ENCODE measurements around the gene PALM. TPM values are rescaled to one million over a fixed set of nuclear protein-coding genes. Genes with fewer than 3 reads are reported as not detected.

Gene PALM
- total RNA-seq, 1 experiment from 2014 or later: 43.7 TPM

DNA sequence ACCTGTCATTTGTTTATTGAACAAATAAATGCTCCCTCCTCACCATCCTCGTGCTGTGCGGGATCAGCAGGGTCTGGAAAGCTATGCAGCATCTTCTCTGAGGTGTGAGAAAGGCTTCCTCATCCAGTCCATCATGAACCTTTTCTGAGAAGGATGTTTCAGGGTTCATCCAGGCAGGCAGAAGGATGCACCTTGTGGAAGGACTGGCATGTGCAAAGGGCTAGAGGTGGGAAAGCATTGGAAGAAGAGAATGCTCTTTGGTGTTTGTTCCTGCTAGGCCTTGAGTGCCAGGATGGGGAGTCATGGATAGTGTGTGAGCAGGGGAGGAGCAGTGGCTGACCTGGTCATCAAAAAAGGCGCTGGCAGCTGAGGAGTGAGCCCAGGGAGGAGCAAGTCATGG is 6.6 kb downstream of the PALM start:
- H3K36me3 ChIP-seq (ENCODE audit: control insufficient read depth in 1 of 2, insufficient read depth in 2 of 2, low read length in 2 of 2): no peaks in the 10 kb centered on the region; a peak in 1 of 4 replicates
- no peak overlapping the region for H3K4me2 ChIP-seq (ENCODE audit: low read length)
- no peaks in the 10 kb centered on the region for H3K9me2 ChIP-seq (ENCODE audit: insufficient read depth)
- no peak overlapping the region for H3K9ac ChIP-seq (ENCODE audit: low read length)
- no peak for ATAC-seq
- no peaks in the 10 kb centered on the region for H3K79me2 ChIP-seq (ENCODE audit: insufficient read depth, low read length)
- H3K4me1 ChIP-seq (ENCODE audit: control insufficient read depth in 1 of 2, insufficient read depth in 2 of 2, low read length in 2 of 2): no peaks in the 10 kb centered on the region
- TF ChIP-seq, protein P1, sequence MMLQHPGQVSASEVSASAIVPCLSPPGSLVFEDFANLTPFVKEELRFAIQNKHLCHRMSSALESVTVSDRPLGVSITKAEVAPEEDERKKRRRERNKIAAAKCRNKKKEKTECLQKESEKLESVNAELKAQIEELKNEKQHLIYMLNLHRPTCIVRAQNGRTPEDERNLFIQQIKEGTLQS (IDR thresholded peaks at IDR 0.05): no peak
- TF ChIP-seq CBX3 (IDR thresholded peaks at IDR 0.05; ENCODE audit: low read depth) (peak; percentile 91; the same call in 1 of the 2 replicates), ZNF274 (IDR thresholded peaks at IDR 0.05; ENCODE audit: low read depth, low read length) (no peak)
- ChIA-PET POLR2A (interaction anchor here (1.5 kb wide), 1 partner anchor 11 kb away, joined by 4 read pairs; no protein-coding TSS in a partner anchor), RAD21 (ENCODE audit: low non-redundant PET in 1 of 2, low total read pairs in 2 of 2, uncharacterized antibody in 2 of 2, unreplicated experiment in 2 of 2) (no interaction called here), CTCF (no interaction called here)
- H3K4me3 ChIP-seq (replicated peaks in 1 of 2; ENCODE audit: low read depth in 1 of 2, low read length in 2 of 2): no peak overlapping the region
- BruUV-seq (replicated peaks): no TSS peak
- no peak overlapping the region for H3K27ac ChIP-seq (ENCODE audit: low read depth, low read length)
- no peaks in the 10 kb centered on the region for H4K20me1 ChIP-seq (ENCODE audit: insufficient read depth)
- intact Hi-C loops (cut with micrococcal nuclease): no loop called here
- no peaks in the 10 kb centered on the region for H3K27me3 ChIP-seq (ENCODE audit: insufficient read depth, low read length)
- peaks cover 0 to 6% of the 10 kb centered on the region in 2 experiments; a peak in 1 of 4 replicates for H3K9me3 ChIP-seq (ENCODE audit: control insufficient read depth in 1 of 2, insufficient read depth in 1 of 2, low read depth in 1 of 2, low read length in 2 of 2)
- H2AFZ ChIP-seq (ENCODE audit: low read depth, low read length, poor library complexity, severe bottlenecking): no peak overlapping the region
- no peak for DNase-seq (ENCODE audit: low read depth, low spot score)

DNA sequence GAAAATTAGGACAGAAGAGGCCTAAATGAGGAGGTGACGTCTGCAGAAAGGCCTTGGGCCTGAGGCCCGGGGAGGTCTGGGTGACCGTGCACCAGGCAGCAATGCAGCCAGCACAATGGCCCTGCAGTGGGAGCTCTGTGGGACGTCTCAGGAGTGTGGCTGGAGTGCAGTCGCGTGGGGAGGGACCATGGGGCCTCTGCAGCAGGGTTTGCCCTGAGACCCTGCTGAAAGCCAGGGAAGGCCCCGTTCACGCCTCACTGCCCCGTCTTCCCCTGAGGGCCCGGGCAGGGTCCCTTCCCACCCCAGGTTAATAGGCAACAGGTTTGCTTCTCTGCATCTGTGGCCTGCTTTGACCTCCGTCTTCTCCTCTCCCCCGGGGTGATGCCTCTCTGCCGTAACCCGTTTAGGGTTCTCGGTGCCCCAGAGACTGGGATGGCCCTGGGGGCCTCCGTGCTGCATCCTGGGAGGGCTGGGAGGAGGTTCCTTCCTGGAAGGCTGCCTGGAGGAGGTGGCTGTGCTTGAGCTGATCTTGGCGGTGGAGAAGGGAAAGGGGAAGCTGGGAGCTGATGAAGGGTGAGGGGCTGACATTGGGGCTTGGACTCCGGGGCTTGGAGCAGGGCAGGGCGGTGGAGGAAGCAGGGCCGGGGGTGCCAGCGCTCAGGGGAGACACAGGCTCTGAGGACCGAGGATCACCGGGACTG is 9.7 kb downstream of the PALM start:
- Histone ChIP-seq H3K9ac (ENCODE audit: low read length) (no peak overlapping the region), H3K36me3 (ENCODE audit: control insufficient read depth in 1 of 2, insufficient read depth in 2 of 2, low read length in 2 of 2) (no peaks in the 10 kb centered on the region; a peak in 1 of 4 replicates), H3K4me1 (ENCODE audit: control insufficient read depth in 1 of 2, insufficient read depth in 2 of 2, low read length in 2 of 2) (peaks cover 11 to 14% of the 10 kb centered on the region in 2 experiments), H3K9me2 (ENCODE audit: insufficient read depth) (no peaks in the 10 kb centered on the region), H3K27me3 (ENCODE audit: insufficient read depth, low read length) (no peaks in the 10 kb centered on the region), H4K20me1 (ENCODE audit: insufficient read depth) (no peaks in the 10 kb centered on the region), H3K9me3 (ENCODE audit: control insufficient read depth in 1 of 2, insufficient read depth in 1 of 2, low read depth in 1 of 2, low read length in 2 of 2) (peaks cover 0 to 6% of the 10 kb centered on the region in 2 experiments; a peak in 1 of 4 replicates), H3K79me2 (ENCODE audit: insufficient read depth, low read length) (no peaks in the 10 kb centered on the region), H2AFZ (ENCODE audit: low read depth, low read length, poor library complexity, severe bottlenecking) (no peak overlapping the region), H3K27ac (ENCODE audit: low read depth, low read length) (no peak overlapping the region), H3K4me2 (ENCODE audit: low read length) (no peak overlapping the region), H3K4me3 (replicated peaks in 1 of 2; ENCODE audit: low read depth in 1 of 2, low read length in 2 of 2) (no peak overlapping the region)
- ChIA-PET RAD21 (ENCODE audit: low non-redundant PET in 1 of 2, low total read pairs in 2 of 2, uncharacterized antibody in 2 of 2, unreplicated experiment in 2 of 2) (no interaction called here), POLR2A (no interaction called here), CTCF (no interaction called here)
- intact Hi-C loops (cut with micrococcal nuclease): no loop called here
- no peak for DNase-seq (ENCODE audit: low read depth, low spot score)
- TF ChIP-seq ELF1 (IDR thresholded peaks at IDR 0.05; ENCODE audit: borderline replicate concordance, low read depth): no peak
- TF ChIP-seq, protein P2, sequence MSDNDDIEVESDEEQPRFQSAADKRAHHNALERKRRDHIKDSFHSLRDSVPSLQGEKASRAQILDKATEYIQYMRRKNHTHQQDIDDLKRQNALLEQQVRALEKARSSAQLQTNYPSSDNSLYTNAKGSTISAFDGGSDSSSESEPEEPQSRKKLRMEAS (IDR thresholded peaks at IDR 0.05): no peak
- TF ChIP-seq YY1 (IDR thresholded peaks at IDR 0.05; ENCODE audit: extremely low read depth, insufficient replicate concordance, low read depth, low read length): no peak
- no peak for TF ChIP-seq POLR2A (IDR thresholded peaks at IDR 0.05; ENCODE audit: borderline replicate concordance, extremely low read depth, insufficient read depth, insufficient read length)
- no peak for TF ChIP-seq EZH2phosphoT487 (IDR thresholded peaks at IDR 0.05; ENCODE audit: borderline replicate concordance)
- TF ChIP-seq, protein P1 (IDR thresholded peaks at IDR 0.05): no peak
- no peak for TF ChIP-seq EZH2 (IDR thresholded peaks at IDR 0.05)
- TF ChIP-seq, protein P3, sequence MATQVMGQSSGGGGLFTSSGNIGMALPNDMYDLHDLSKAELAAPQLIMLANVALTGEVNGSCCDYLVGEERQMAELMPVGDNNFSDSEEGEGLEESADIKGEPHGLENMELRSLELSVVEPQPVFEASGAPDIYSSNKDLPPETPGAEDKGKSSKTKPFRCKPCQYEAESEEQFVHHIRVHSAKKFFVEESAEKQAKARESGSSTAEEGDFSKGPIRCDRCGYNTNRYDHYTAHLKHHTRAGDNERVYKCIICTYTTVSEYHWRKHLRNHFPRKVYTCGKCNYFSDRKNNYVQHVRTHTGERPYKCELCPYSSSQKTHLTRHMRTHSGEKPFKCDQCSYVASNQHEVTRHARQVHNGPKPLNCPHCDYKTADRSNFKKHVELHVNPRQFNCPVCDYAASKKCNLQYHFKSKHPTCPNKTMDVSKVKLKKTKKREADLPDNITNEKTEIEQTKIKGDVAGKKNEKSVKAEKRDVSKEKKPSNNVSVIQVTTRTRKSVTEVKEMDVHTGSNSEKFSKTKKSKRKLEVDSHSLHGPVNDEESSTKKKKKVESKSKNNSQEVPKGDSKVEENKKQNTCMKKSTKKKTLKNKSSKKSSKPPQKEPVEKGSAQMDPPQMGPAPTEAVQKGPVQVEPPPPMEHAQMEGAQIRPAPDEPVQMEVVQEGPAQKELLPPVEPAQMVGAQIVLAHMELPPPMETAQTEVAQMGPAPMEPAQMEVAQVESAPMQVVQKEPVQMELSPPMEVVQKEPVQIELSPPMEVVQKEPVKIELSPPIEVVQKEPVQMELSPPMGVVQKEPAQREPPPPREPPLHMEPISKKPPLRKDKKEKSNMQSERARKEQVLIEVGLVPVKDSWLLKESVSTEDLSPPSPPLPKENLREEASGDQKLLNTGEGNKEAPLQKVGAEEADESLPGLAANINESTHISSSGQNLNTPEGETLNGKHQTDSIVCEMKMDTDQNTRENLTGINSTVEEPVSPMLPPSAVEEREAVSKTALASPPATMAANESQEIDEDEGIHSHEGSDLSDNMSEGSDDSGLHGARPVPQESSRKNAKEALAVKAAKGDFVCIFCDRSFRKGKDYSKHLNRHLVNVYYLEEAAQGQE (IDR thresholded peaks at IDR 0.05; ENCODE audit: low read depth): no peak
- ATAC-seq: no peak
- no TSS peak for BruUV-seq (replicated peaks)
